ENCODE measurements around the gene CDC5L.

CDC5L gene

GRCh38 chr6:44396968-44397367 is 9.5 kb downstream of the CDC5L start:
- no peak for TF ChIP-seq CTCF (IDR thresholded peaks at IDR 0.05)

- no peak for TF ChIP-seq CTCF (IDR thresholded peaks at IDR 0.05)
Observed at GRCh38 chr6:44397424-44398164, 10.1 kb downstream of the CDC5L start.

- no peak for TF ChIP-seq CTCF (IDR thresholded peaks at IDR 0.05)
Observed at GRCh38 chr6:44399991-44400390, 12.5 kb downstream of the CDC5L start.

- no peak for TF ChIP-seq CTCF (IDR thresholded peaks at IDR 0.05)
Observed at GRCh38 chr6:44400572-44400971, 13.1 kb downstream of the CDC5L start.

- no peak for TF ChIP-seq CTCF (IDR thresholded peaks at IDR 0.05)
Observed at GRCh38 chr6:44401138-44401537, 13.6 kb downstream of the CDC5L start.

DNA sequence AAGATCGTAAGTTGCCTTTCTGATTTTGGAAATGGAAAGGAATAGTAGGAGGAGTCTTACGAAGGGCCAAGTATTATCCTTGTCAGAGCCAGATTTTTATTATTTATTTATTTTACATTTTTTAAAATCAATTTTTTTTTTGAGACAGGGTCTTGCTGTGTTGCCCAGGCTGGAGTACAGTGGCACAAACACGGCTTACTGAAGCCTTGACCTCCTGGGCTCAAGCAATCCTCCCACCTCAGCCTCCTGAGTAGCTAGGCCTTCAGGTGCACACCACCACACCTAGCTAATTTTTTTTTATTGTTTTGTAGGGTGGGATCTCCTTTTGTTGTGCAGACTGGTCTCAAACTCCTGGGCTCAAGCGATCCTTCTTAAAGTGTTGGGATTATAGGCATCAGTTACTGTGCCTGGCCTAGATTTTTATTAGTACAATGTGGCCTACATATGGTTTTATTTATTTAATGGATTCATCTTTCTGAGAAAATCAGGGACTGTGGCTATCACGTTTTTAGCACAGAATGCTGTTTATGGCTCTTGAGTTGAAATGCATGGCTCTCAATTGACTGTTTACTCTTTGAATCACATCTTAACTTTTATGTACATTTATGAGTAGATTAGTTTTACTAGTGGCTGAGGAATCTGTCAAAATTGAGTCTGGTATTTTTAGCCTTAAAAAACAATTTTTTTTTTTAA is 16.7 kb downstream of the CDC5L start:
- no peak for TF ChIP-seq CTCF (IDR thresholded peaks at IDR 0.05)

GRCh38 chr6:44404715-44405099 is 17.2 kb downstream of the CDC5L start:
- no peak for TF ChIP-seq CTCF (IDR thresholded peaks at IDR 0.05)
